H4 (cell line): ENCODE results near the gene ATOH8. TPM values are rescaled to one million over a fixed set of nuclear protein-coding genes. Genes with fewer than 3 reads are reported as not detected.
A peak's percentile ranks its signal among the peaks of the same experiment; 100 is the strongest.
"Not testable (repeated sequence)": the region's sequence is repeated elsewhere in the genome, so short reads cannot be mapped to it uniquely, and the experiment has no call there.

Source experiments
- DNase-seq: peaks from one replicate; pipeline ENCODE4 v3.0.0-alpha.2; 2015; ENCODE audit warnings: low spot score
- total RNA-seq: library from RNA; depleted of rRNA; stranded (reverse); fragments of >200 nt; shearing (Covaris generic); gene quantifications from 2 replicates; pipeline ENCODE4 v1.2.3, GENCODE V29; 2014; rRNA removed

Gene ATOH8
- total RNA-seq, 1 experiment from 2014 or later, result 13.1 TPM

DNA sequence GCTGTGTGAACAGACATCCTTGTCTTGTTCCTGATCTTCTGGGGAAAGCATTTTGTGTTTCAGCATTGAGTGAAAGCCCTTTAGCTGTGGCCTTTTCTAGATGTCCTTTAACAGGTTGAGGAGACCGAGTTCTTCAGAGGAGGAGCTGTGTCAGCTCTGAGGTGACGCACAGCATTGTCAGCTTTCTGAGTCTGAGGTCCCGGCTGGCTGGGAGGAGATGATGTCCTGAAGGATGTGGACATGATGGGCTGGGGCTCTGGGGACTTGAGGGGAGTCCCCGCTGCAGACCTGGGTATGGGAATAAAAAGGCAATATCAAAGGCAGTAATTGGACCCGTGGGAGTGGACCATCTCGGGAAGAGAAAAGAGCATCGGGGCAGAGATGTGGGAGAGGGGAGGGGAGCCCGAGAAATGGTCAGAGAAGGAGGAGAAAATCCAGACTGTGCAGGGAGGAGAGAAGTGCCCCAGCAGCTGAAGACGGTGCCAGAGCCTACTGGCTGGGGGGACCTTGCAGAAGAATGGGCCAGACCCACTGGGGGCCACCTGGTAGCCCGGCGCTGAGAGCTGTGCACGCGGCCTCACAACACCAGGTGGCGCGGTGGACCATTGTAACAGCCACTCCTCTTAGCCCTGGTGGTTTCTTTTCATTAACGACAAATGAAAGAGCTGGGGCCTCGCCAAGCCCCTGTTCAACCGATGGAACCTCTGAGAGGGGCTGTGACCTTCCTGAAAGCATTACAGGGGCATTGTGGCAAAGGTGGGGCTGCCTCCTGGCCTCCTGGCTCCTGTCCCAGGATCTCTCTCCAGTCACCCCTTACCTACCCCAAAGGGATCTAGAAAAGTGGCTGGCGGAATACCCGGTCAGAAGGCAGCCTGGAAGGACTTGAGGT is 73.4 kb downstream of the ATOH8 start:
- peak; percentile 61 for DNase-seq

- no peak for DNase-seq
These were observed 74.2 kb downstream of the ATOH8 start for GRCh38 chr2:85827879-85828569.

GRCh38 chr2:85828725-85829124 is 74.9 kb downstream of the ATOH8 start:
- DNase-seq, result no peak

DNA sequence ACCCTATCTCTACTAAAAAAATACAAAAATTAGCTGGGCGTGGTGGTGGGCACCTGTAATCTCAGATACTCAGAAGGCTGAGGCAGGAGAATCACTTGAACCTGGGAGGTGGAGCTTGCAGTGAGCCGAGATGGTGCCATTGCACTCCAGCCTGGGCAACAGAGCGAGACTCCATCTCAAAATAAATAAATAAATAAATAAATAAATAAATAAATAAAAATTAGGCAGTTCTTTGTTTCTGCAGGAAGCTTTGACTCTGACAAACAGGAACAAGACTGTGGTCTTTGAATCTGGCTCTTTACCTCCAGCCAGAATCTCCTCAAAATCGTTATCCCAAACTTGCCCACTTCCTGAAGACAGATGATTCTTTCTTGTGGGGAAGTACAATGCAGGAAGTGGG is 75.6 kb downstream of the ATOH8 start:
- not testable (repeated sequence) for DNase-seq

GRCh38 chr2:85830645-85831044 is 76.9 kb downstream of the ATOH8 start:
- DNase-seq, result no peak

DNA sequence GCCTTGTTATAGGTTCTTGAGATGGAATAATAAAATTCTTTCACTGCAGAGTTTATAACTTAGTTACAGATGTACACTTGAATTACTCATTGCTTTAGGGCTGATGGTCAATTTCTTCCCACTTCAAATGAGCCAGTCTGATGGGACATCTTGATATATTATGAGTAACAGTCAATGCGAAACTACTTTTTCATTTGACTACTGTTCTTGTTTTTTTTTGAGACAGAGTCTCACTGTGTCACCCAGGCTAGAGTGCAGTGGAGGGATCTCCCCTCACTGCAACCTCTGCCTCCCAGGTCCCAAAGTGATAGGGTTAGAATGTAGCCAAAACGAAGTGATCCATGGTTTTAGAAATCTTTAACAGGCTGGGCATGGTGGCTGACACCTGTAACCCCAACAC is 77.9 kb downstream of the ATOH8 start:
- no peak for DNase-seq

DNA sequence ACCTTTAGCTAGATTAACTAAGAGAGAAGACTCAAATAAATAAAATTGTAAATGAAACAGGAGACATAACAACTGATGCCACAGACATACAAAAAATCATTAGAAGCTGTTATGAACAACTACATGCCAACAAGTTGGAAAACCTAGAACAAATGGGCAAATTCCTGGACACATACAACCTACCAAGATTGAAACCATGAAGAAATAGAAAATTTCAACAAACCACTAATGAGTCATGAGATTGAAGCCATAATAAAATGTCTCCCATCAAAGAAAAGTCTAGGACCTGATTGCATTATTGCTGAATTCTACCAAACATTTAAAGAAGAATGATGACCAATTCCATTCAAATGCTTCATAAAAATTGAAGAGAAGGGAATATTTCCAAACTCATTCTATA is 80.7 kb downstream of the ATOH8 start:
- no peak for DNase-seq

Other genes with a start within 250 kb of the ATOH8 start
- gene MAT2A, start 214.8 kb upstream of the ATOH8 start, total RNA-seq, result 30.6 and 52.6 TPM in 2 replicates
- gene GGCX, start 192.5 kb upstream of the ATOH8 start, total RNA-seq, result 36.8 and 44.7 TPM in 2 replicates
- 0.43 and 1.3 TPM in 2 replicates for gene VAMP8, start 176.4 kb upstream of the ATOH8 start, total RNA-seq
- 0.77 and 1.8 TPM in 2 replicates for gene VAMP5, start 169.6 kb upstream of the ATOH8 start, total RNA-seq
- gene RNF181, start 158.2 kb upstream of the ATOH8 start, total RNA-seq, result 286 and 303 TPM in 2 replicates
- gene TMEM150A, start 151.3 kb upstream of the ATOH8 start, total RNA-seq, result 10.2 and 11.1 TPM in 2 replicates
- gene C2orf68, start 141.9 kb upstream of the ATOH8 start, total RNA-seq, result 18.8 and 20.1 TPM in 2 replicates
- gene USP39, start 137.8 kb upstream of the ATOH8 start, total RNA-seq, result 73.4 and 81.2 TPM in 2 replicates
- not detected in 2 replicates for gene SFTPB, start 85.8 kb upstream of the ATOH8 start, total RNA-seq
- not detected in 2 replicates for gene GNLY, start 59.6 kb upstream of the ATOH8 start, total RNA-seq
- gene ST3GAL5, start 135.0 kb downstream of the ATOH8 start, total RNA-seq, result 17.7 TPM in 2 replicates